NCI-H128 (cell line): ENCODE measurements around the gene FOXL2.

Experiments
- DNase-seq: peaks from one replicate; lab custom pipeline; 2025; ENCODE audit not compliant: unreplicated experiment; lab: John Stamatoyannopoulos, UW

Gene FOXL2

GRCh38 chr3:138946663-138947494 lies at the start of gene FOXL2, which contains the start of gene FOXL2NB:
Gene FOXL2 (minus strand): TSS chr3:138947137. CDS start chr3:138946722, 415 bp downstream.
Gene FOXL2NB (plus strand): TSS chr3:138947217. CDS start chr3:138947365, 148 bp downstream.
- DNase-seq: no peak

GRCh38 chr3:138995706-138996105 lies 48.8 kb upstream of the FOXL2 start:
- no peak for DNase-seq

- no peak for DNase-seq
Measured at GRCh38 chr3:138987181-138987580, 40.2 kb upstream of the FOXL2 start.

- no peak for DNase-seq
Measured at GRCh38 chr3:138985932-138986331, 39.0 kb upstream of the FOXL2 start.

- DNase-seq: no peak
Measured at GRCh38 chr3:138984816-138985215, 37.9 kb upstream of the FOXL2 start.

GRCh38 chr3:138976047-138976446 lies 29.1 kb upstream of the FOXL2 start:
- DNase-seq: no peak

GRCh38 chr3:138975351-138975750 lies 28.4 kb upstream of the FOXL2 start:
- no peak for DNase-seq

GRCh38 chr3:138974462-138974861 lies 27.5 kb upstream of the FOXL2 start:
- no peak for DNase-seq

- DNase-seq: no peak
Measured at GRCh38 chr3:138972941-138973340, 26.0 kb upstream of the FOXL2 start.

GRCh38 chr3:138971766-138972320 lies 24.9 kb upstream of the FOXL2 start:
- no peak for DNase-seq

- no peak for DNase-seq
Measured at GRCh38 chr3:138964923-138965322, 18.0 kb upstream of the FOXL2 start.

- no peak for DNase-seq
Measured at GRCh38 chr3:138964264-138964663, 17.3 kb upstream of the FOXL2 start.

GRCh38 chr3:138962854-138963560 lies 16.1 kb upstream of the FOXL2 start:
- DNase-seq: no peak

GRCh38 chr3:138960417-138960852 lies 13.5 kb upstream of the FOXL2 start:
- DNase-seq: no peak

GRCh38 chr3:138950701-138951100 lies 3.8 kb upstream of the FOXL2 start:
- DNase-seq: no peak

GRCh38 chr3:138950006-138950644 lies 3.2 kb upstream of the FOXL2 start:
- no peak for DNase-seq

- no peak for DNase-seq
Measured at GRCh38 chr3:138949445-138950005, 2.6 kb upstream of the FOXL2 start.

- no peak for DNase-seq
Measured at GRCh38 chr3:138949002-138949418, 2.1 kb upstream of the FOXL2 start.

- DNase-seq: no peak
Measured at GRCh38 chr3:138948371-138949001, 1.5 kb upstream of the FOXL2 start.

GRCh38 chr3:138947495-138948121 lies 671 bp upstream of the FOXL2 start:
- no peak for DNase-seq
